Activated CD4-positive, alpha-beta T cell treated with anti-CD3 and anti-CD28 coated beads for 24 hours (primary cell): ENCODE measurements around the gene AP2A2.

ENCODE experiments used
- DNase-seq, 2 donors: peaks; one replicate each; pipeline ENCODE4 v3.0.0-alpha.2; 2020; ENCODE audit warnings: low read depth in 2 of 2

AP2A2 gene

GRCh38 chr11:925496-926301 lies at the start of gene AP2A2:
Gene AP2A2, plus strand, starts transcription at chr11:925870. Its CDS starts 152 bp downstream, at chr11:926022.
- DNase-seq: peak; percentile 87 to 93

DNA sequence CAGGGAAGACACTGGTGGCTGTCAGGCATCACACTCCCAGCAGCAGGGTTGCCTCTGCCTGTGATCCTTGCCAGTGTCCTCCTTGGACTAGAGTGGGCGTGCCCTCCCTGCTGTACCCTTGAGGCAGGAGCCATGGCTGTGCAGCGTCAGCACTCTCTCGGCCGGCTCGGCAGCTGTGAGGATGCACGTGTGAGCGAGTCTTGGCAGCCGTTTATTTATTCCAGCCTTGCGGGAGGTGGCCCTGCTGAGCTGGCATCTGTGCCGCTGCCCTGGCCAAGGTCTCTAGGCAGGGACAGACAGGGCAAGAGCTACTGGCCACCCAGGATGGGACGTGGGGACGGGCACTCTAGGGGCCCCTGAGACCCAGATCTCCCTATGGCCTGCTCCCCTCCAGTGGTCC lies 49.1 kb upstream of the AP2A2 start:
- DNase-seq: no peak

GRCh38 chr11:877565-877964 lies 48.1 kb upstream of the AP2A2 start:
- DNase-seq: no peak

GRCh38 chr11:880447-880846 lies 45.2 kb upstream of the AP2A2 start:
- DNase-seq: no peak

DNA sequence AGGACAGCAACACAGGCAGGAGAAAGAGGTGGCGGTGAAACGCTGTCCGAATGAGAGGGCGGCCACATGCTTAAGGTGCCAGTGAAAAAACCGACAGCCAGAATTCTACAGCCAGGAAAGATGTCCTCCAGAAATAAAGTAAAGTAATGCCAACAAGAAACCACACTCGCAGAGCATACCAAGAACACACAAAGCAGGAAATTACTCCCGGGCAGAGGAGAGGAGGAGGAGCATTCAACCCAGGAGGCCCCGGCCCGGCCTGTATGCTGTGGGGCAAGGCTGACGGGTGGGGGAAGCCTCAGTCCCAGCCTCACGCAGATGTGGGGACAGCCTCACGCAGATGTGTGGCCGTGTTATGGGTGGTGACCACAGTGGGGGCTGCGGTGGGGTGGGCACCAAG lies 43.1 kb upstream of the AP2A2 start:
- DNase-seq: no peak

DNA sequence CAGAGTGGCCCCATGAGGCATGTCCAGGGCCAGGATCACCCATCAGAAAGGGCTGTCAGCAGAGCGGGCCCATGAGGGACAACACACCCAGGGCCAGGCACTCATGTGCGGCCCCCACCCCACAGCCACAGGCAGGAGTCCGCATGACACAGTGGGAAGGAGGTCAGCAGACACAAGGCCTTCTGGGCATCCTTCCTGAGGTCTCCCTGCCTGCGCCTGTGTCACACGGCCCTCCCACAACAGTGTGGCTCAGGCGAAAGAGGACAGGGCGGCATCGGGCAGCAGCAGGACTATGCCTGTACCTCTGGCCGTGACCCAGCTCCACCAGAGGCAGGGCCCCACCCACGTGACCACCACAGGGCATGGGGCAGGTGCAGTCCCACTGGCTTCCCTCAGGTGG lies 42.1 kb upstream of the AP2A2 start:
- no peak for DNase-seq

DNA sequence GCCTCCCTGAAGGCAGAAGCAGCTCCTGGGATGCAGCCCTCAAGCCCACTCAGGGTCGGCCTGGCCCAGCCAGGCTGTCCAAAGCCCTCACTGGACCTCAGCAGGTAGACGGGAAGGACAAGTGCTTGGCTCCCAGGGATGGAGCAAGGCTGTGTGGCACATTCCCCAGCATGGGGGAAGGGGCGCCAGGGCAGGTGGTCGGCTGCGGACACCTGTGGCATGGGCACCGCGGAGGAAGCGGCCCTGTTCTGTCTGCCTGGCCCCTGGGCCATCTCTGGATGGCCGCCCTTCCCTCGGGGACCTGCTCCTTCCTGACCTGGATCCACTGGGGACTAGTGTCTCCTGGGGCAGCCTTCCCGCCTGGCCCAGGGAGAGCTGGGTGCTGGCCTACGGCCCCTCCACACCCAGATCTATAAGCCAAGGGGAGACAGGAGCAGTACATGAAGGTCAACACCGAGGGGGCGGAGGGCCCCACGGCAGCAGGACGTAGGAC lies 41.0 kb upstream of the AP2A2 start:
- no peak for DNase-seq

DNA sequence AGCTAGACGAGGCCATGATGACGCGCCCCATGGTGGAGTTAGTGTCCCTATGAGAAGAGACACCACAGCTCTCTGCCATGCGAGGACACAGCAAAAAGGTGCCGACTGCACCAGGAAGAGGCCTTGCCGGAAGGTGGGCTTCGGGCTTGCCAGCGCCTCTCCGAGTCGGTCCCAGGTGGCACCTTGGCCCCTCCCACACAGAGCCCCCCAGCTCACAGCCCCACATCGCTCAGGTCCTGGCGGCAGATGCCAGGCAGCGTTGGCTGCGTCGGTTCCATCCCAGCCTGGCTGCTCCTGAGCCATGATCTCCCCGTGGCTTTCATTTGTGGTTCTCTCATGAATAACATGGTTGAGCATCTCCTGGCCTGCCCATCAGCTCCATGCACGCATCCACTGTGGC lies 39.1 kb upstream of the AP2A2 start:
- no peak for DNase-seq

GRCh38 chr11:887589-887988 lies 38.1 kb upstream of the AP2A2 start:
- DNase-seq: no peak

DNA sequence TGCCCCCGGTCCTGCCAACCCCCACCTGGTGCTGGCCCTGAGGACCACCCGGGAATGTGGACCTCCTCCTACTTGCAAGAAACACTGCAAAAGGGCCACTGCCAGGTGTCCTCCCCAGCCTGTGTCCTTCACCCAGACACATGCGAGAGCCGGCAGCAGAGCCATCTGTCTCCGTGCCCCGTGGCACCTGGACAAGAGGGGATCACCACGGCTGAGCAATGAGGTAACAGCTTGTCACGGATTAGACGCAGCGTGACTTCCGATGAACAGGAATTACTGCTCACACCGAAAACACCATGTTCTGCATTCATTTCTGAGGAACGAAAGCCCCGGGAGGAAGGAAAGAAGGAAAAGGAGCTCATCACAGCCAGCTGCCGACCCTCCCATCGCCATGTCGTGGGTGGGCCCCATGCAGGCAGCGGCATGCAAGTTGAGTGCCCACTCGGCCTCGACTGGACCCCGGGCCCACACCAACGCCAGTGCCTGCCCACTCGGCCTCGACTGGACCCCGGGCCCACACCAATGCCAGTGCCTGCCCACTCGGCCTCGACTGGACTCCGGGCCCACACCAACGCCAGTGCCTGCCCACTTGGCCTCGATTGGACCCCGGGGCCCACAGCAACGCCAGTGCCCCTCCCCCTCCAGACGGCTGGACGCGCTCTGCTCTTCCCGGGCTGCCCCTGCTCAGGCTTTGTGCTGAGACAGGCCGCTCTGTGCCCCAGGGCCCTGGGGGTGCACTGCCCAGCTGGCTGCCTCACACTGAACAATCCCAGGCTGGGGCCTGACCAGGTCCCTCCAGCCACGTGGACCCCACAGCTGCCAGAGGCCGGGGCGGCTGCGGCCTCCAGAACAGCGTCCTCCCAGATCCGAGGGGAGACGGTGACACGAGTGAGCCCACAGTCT lies 37.1 kb upstream of the AP2A2 start:
- DNase-seq: no peak

DNA sequence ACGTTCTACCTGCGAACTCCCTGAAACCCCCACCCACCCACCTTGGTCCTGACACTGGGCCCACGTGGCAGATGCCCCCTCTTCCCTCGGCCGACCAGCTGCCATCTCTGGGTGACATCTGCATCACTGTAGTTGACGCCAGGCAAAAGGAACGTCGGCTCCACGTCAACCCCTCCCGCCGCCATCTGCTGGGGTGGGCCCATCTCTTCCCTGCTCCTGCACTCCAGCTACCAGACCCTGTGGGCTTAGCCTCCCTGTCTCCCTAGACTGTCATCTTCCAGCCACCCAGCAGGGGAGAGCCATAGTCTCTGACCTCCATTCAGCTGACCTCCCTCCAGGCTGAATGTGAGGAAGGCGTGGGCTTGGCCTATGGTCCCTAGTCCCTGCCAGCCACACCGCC lies 36.4 kb upstream of the AP2A2 start:
- no peak for DNase-seq

DNA sequence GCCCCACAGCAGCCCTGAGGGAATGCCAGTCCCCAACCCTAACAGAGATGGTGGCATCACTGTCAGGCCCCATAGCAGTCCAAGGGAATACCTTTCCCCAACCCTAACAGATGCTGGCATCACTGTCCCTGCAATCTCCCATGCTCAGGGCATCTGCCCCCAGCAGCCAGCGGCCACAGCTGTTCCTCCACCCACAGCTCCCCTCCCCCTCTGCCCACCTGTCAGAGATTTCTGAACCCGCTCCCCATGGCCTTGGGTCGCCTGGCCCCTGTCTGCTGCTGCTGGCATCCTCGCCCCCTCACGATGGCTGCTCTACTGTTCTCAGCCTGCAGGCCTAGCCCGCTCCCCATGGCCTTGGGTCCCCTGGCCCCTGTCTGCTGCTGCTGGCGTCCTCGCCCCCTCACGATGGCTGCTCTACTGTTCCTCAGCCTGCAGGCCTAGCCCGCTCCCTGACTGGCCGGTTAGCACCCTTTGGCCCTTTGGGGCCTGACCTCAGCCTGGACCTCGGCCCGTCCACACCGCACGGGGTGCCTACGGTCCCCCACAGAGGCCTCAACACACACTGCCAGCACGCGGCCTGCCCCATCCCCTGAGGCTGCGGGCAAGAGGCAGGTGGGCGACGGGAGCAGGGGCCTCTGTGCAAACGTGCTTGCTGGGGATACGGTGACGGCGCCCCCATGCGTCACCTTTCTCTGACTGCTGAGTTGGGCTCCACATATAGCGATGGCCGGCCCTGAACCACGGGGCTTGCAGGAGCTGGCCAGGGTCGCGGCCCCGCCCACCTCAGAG lies 35.8 kb upstream of the AP2A2 start:
- DNase-seq: no peak

- DNase-seq: no peak
These were observed 34.7 kb upstream of the AP2A2 start for GRCh38 chr11:890794-891540.

DNA sequence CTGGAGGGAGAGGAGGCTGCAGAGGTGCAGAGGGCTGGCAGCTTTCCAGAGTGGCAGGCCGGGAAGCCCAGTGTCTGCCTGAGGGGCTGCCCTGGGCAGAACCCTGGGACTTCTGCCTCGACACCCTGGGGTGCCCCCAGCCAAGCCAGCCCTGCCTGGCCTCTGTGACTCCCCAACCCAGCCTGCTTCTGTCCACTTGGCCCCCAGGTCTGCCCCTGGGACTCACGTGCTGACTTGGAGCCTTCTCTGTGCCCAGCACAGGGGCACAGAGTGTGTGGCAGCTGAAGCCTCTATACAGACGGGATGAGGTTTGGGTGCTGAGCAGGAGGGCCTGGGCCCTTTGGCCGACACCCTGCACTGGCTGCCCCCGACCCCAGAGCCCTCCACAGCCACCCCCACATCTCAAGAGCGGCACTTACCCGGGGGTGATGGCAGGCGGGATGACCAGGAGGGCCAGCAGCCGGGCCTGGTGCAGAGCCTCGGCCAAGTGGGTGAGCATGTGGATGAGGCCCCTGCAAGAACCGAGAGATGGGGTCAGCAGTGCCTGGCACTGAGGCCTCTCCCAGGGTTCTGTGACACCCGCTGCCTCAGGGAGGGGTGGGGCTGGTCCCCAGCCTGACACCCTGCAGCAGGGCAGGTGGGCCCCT lies 32.5 kb upstream of the AP2A2 start:
- no peak for DNase-seq

DNA sequence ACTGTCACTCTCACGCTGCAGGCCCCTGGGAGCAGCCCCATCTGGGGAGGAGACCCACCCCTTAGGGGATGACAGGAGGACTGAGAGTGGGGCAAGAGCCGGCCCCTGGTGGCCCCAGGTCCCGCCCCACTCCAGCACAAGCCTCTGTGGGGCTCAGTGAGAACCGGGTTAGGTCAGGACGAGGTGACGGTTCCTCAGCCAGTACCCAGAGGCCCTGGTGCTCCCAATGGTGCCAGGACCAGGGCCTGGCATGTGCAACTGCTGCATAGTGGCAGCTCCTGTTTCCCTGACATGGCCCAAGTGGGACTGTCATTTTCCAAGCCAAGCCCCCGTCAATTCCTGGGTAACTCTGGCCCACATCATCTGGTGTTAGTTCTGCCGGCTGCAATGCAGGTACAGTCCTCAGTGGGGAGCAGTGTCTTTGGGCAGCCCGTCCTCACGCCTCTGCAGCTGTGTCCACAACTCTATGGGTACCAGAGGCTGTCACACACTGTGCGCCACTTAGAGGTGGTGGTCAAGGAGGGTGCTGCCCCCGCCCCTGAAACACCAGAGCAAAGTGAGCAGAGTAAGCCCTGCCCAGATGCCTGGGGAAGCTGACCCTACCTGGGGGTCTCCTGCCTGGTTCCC lies 31.0 kb upstream of the AP2A2 start:
- DNase-seq: no peak

DNA sequence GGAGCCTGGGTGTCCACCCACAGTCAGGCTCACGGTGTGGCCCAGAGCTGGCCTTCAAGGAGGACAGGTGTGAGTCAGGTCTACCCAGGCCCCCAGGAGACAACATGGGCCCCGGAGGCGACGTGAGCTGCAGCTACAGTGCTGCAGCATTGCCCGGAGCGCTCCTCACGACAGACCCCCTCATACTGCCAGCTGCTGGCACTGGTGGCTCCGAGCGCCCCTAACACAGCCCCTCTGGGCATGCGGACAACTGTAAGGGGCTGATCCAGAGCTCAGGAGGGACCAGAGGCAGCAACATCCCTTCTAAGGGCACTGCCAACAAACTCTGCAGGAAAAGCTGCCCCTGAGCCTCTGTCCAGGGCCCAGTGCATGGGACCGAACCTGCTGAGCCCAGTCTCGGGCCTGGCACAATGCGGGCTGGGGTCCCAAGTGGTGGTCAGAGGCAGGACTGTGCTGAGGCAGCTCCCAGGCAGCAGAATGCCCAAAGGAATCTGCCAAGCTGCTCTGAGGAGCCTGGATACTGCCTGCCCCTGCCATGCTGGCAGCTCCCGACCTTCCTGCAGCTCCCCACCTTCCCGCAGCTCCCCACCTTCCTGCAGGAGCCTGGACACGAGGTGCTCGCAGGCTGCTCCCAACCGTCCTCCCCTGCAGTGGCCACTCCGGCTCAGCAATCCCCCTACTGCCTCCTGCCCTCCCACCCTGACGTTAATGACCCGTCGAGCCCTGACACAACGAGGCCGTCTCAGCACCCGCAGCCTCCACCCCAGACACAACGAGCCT lies 30.1 kb upstream of the AP2A2 start:
- DNase-seq: no peak

DNA sequence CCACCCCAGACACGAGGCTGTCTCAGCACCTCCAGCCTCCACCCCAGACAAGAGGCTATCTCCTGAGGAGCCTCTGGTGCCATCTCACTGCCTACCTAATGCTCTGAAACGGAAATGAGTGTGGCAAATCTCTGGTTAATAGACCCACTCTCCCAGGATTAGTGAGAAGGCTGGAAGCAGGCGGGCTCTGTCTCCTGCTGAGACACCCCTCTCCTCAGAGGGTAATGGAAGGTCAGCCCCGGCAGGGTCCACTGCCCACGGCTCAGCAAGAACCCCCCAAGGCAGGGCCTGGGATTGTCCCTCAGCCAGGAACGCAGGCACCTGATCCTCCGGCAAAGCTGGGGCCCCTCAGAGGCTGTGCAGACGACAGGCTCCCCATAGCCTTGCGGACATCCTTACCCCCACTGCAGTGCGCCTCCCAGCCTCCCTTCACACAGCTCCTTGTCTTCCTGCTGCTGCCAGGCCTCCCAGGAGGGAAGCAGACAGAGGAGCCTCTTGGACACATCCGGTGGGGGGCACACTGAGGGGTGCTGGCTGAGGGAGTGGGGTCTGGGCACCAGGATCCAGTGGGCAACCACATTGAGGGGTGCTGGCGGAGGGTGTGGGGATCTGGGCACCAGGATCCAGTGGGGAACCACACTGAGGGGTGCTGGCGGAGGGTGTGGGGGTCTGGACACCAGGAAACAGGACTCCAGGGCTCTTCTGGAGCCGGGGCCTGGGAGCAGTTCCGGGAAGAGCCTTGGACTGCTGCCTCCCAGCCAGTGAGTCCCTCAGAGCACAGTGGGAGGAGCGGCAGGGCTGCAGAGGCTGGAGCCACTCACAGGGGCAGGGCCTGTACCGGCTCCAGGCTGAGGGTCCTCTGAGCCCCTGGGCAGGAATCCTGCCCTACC lies 28.2 kb upstream of the AP2A2 start:
- no peak for DNase-seq

GRCh38 chr11:898143-898511 lies 27.5 kb upstream of the AP2A2 start:
- DNase-seq: no peak
